Measurements from ENCODE around the gene DYRK1A.

The DYRK1A gene

DNA sequence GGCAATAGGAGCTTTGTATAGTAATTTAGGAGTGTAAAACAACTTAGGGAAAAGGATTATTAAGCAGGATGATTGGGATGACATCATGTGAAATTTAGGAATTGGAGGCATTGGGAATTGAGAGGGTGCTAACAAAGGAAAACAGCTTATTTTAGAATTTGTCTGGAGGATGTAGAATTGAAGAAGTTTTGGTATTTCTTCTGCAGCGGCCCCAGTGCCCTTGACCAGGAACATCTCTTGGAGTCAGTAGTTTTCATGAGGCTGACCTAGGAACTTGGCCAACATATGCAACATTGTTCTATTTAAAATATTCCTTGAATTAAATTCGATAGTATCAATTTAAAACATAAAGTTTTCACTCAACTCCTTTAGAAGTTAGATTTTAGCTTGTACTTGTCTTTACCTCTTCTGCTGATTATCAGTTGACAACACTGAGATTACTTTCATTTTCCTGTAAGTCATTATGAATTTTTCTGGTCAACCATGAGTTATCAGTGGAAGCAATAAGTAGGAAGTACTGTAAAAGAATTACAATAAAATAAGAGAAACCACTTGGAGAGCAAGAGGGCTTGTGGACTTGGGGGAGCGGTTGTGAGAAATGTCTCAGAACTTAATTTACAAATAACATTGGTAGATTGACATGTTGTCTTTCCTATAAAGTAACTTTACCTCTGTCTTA lies 52.8 kb downstream of the DYRK1A start:
- peak in 1 of 4 experiments; percentile 9 for DNase-seq

DNA sequence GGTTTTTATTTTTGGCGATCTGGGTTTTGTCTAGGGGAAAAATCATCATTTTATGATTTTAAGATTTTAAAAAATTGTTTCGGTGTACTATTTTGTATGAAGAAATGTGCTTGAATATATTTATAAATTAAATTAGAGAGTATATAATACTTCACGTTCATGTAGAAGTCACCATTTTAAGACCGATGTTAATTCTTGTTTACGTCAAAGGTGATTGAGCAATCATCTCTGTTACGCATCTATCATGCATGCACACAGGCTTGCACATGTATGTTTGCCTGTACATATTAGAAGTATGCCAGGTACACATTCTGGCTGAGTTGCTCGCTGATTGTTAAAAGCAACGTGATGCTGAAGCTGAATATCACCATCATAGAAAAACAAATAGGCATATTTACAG lies 54.7 kb downstream of the DYRK1A start:
- DNase-seq = no peak

DNA sequence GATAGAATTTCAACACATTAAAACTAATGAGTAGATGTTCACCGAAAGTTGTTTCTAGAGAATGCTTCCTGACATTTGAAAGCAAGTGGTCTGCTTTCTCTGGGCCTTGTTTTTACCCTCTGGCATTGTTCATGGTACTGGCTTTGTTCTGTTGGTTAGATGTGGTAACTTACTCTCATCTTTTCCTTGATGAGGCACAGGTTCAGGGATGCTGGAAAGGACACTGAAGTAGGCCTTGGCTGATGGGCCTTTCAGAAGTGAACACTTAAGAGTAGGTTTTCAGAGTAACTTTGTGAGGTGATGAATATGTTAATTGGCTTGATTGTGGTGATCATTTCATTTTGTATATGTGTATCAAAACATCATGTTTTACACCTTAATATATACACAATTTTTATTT lies 55.8 kb downstream of the DYRK1A start:
- no peak for DNase-seq

DNA sequence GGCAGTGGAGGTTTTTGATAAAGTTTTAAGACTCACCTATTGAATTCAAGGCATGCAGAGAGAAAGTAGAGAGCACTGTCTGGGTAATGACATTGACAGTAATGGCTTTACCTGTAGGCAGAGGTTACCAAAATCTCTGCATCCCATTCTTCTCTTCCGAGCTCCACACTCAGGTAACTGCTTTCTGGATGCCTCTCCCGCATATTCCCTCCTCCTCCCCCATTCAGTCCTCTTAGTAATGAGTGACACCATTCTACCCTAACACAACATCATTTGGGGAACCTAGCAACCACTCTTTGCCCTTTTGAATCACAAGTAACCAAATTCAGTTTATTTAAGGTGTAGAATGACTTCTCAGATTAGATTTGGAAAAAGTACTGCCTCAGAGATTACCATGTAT lies 56.5 kb downstream of the DYRK1A start:
- no peak for DNase-seq

DNA sequence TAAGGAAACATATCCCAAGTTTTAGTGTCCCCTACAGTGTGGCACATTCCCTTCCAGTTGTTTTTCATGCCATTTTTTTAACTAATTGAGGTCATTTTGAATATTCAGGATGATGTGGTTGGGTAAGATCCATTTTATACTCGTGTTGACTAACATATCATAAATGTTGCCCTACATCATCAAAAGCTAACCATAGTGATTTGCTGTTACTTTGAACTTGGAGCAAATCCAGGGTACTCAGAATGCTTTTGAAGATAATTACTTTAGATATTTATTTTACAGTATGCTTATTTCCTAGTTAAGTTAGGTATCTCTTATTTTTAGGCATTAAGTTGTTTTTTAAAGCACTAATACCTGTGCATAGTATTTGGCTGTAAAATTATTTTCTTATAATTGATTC lies 57.8 kb downstream of the DYRK1A start:
- no peak for DNase-seq

DNA sequence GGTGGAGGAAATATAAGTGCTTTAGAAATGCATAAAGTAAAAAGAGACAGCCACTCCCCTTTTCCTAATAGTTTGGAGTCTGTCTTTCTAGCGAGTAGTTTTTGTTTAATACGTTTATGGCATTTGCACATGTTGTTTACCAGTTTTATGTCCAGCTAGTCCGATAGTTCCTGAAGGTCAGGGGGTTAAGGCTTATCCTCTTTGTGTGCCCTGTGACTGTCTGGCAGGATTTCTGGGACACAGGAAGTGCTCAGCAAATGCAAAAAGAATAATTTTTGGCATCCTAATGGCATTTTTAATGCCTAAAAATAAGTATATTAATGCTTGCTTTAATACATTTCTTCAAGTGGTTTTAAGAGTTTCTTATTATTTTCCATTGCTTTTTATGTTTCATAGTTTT lies 58.4 kb downstream of the DYRK1A start:
- no peak for DNase-seq

DNA sequence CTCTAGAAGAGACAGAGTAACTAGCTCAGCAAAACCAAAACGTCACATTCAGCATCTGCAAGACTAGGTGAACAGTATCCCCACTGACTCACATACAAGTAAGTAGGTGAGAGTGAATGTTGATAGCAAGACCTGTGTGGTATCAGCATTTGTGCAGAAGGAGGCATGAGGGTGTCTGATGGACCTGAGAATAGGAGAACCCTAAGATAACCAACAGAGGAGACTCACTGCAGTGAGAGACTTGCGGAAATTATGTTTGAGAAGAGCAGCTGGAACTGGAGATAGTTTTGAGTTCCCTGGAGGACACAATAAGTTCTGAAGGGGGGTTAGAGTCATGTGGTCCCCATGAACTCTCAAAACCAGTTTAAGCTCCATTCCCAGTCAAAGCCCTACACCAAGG lies 59.1 kb downstream of the DYRK1A start:
- DNase-seq = no peak

DNA sequence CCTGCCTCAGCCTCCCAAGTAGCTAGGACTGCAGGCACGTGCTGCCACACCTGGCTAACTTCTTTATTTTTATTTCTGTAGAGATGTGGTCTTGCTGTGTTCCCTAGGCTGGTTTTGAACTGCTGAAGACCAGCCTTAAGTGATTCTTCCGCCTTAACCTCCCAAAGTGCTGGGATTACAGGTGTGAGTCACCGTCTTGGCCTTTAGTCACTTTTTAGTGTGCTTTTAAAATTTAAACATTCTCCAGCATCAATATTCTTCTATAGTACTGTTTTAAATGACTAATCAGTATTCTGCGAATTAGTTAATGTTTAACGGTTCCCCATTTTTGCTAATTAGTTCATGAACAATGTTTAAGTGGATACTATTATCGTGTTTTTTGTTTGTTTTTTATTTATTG lies 60.6 kb downstream of the DYRK1A start:
- no peak for DNase-seq

DNA sequence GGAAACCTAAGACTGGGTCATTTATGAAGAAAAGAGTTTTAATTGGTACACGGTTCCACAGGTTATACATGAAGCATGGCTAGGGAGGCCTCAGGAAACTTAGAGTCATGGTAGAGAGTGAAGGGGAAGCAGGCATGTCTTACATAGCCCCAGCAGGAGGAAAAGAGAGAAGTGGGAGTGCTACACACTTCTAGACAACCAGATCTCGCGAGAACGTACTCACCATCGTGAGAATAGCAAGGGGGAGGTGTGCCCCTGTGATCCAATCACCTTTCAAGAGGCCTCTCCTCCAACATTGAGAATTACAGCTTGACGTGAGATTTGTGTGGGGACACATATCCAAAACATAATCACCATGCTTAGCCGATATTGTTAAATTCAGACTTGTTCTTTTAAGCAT lies 62.8 kb downstream of the DYRK1A start:
- peak in 2 of 4 experiments; percentile 24 to 40 for DNase-seq

DNA sequence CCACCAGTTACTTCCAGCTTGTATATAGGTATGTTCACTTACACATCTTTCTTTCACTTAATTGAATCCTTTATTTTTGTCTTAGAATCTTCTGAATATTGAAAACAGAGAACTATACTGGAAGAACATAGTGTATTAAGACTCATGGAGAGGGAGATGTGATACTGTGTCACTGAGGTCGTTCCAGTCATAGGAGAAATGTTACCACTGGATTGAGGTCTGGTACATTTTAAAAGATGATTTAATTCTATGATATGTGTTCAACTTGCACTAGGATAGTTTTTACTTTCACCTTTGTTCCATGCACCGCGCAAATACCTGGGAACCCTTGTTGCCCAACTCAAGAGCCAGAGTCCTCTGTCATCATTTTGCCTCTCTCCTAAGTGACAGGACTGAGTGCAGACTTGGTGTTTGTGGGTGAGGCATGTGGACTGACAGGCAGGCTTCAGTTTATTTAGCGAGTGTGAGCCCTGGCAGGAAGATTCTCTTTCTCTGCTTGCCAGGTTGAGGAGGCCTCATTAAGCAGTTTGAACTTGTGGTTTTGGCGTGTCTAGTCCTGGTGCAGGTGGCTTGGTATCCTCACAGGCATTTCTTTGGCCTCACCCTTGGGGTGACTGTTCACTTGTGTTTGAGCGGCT lies 63.7 kb downstream of the DYRK1A start:
- DNase-seq = no peak

DNA sequence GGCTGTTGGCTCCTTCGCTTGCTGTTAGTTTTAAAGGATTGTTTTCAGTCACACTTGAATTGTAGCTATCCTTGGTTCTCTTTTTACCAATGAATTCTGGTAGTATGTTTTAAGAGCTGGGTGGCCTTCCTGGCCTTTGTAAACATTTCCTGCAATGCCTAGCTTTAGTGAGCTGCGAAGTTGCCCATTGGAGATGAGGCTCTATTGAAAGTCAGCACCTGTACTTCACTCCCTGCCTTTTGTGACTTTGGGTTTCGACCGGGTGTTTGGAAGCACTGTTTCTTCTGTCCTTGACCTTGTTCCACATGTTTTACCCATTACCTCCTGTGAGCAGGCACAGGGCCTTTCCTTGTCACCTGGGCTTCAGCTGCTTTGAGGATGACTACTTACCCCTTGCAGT lies 64.7 kb downstream of the DYRK1A start:
- no peak for DNase-seq

DNA sequence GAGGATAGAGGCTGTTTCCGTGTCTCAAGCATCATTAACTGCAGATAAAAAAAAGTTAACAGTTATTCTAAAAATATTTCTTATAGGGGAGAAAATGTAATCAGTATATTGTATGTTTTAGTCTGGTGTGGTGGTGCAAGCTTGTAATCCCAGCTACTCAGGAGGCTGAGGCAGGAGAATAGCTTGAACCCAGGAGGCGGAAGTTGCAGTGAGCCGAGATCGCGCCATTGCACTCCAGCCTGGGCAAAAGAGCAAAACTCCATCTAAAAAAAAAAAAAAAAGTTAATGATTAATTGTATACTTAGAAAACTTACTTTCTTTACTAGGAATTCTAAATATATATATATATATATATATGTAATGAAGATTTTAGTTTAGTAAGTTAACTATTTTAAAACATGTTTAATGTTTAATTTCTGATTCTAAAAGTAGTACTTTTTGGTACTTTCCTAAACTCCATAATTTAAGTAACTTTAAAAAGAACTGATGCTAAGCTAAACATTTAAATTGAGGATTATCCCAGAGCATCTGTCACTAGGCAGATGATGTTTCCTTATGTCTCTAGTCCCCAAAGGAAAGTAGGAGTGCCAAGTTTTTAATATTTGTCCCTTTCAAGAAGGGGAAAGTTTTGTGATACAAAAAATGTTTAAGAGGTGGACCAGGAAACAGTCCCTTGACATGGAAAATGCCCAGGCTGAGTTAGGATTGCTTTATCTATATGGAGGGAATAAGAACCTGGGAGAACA lies 66.3 kb downstream of the DYRK1A start:
- no peak for DNase-seq

DNA sequence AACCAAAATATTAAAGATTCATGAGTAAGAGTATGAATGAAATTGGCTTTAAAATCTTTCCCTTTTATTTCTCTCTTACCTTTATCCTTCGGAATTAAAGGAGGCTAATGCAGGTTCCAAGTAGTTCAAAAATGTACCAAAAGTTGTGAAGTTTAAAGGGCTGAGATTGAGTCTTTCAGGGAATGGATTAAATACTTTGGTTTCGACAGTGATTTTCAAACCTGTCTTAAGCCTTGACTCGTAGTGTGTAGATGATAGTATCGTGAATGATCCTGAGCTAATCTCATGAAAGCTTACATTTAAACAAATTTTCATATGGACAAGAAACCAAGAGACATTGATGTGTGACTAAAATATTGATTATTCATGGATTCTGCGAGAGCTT lies 66.9 kb downstream of the DYRK1A start:
- DNase-seq = no peak

DNA sequence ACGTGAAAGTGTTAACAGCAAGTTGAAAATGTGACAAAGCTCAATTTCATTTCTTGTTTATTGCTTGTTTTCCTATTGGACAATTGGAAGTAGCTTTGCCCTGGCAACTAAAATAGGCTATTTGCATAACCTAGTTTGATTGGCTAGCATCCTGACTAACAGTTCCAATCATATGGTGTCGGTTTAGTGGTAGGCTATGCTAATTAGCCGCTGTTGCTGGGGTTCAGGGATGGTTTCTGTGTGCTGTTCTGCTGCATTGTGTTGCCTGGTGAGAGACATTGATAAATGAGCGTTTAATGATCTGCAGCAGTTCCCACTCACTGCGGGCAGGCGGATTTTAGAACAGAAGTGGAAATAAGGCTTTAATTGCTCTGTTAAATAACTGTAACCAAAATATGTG lies 68.5 kb downstream of the DYRK1A start:
- peak; percentile 68 to 87 (median 80) for DNase-seq

DNA sequence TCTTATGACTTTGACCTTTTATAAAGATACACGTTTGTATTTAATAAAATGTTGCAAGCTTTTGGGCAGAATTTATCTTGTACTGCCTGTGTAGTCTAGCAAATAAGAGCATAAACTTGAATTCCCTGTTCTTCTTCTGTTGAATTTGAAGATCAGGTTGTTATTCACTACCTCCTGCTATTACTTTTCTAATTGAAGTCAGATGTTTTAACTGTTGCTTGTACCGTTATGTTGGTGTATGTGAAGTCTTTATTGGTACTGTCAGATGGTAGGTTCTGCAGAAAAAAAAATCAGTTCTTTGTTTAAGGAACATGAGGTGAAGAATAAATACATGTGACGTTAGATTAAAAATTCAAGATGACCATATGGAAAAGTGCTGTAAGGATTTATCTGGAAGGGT lies 69.1 kb downstream of the DYRK1A start:
- no peak for DNase-seq

DNA sequence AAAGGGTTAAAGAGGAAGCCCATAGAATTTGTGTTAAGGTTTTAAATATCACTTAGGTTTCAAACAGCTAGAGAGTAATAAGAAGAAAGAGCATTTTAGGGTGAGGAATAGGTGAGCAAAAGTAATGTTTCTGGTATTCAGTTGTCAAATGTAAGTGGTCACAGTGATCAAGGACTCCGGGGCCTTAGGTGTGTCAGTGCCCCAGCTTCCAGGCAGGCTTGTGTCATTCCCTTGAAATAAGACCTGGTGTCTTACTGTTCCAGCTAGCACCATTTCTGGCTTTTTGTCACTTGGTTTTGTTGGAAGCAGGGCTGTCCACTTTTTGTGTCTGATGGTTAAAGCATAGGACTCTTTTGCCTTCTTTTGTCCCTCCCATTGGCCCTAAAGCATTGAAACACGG lies 69.6 kb downstream of the DYRK1A start:
- no peak for DNase-seq

DNA sequence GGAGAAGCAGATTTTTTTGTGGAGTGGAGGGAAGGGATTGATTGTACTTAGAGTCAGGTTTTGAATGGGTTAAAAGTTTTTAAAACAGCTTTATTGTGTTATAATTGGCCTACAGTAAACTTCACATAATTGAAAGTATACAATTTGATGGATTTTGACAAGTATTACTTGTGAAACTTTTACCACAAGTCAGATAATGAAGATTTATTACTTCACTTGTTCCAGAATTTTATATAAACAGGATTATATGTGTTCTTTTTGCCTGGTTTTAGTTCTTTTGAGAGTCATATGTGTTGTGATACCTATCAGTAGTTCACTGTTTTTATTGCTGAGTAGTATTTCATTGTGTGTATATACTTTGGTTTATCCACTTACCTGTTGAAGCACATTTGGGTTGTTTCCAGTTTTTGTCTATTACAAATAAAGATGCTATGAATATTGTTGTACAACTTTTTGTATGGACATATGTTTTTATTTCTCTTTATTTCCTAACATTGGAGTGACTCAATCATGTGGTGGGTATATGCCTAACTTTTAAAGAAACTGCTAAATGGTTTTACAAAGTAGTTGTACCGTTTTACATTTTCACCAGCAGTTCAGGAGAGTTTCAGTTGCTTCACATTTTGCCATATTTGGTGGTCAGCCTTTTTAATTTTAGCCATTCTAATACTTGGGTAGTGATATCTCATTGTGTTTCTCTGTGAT lies 71.0 kb downstream of the DYRK1A start:
- no peak for DNase-seq

DNA sequence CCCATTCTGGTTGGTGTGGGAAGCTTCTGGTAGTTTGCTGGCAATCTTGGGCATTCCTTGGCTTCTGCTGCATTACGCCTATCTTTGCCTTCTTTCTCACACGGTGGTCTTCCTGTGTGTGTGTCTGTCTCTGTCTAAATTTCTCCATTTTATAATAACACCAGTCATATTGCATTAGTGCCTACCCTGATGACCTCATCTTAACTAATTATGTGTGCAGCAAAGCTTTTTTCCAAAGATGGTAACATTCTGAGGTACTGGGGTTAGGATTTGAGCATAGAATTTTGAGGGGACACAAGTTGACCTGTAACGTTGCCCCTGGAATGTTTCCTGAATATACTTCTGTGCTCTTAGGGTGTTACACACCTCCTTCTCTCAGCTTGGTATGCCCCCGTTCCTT lies 77.1 kb downstream of the DYRK1A start:
- DNase-seq = no peak

DNA sequence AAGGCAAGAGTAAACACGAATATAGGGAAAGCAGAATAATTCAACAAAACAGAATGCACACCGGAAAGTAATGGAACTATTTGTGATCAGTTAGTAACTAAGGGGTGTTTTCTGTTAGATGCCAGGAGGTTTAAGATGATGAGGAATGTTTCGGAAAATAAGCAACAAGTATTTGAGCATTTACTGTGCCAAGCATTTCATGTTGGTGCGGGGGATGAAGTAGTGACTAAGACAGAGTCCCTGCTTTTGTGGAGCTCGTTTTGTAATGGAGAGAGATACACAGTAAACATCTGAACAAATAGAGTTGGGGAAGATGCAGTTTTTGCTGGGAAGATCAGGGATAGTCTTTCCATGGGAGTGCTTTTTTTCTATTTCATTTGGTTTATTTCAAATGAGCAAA lies 78.7 kb downstream of the DYRK1A start:
- DNase-seq = no peak

DNA sequence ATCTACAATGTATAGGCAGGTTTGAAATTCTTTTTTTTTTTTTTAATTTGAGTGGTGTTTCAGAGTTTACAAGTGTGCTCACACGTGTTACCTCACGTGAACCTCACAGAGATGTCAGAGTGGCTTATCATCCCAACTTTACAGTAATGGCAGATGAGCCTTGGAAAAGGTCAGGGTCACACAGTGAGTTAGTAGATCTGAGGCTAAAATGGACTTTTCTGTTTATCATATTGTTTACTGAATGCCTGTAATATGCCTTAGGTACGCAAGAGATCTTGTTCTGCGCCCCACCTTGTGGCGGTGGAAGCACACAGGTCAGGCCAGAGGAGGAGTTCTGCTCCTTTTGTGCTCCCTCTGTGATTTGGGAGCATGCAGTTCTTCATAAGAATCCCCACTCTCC lies 80.0 kb downstream of the DYRK1A start:
- DNase-seq = no peak

DNA sequence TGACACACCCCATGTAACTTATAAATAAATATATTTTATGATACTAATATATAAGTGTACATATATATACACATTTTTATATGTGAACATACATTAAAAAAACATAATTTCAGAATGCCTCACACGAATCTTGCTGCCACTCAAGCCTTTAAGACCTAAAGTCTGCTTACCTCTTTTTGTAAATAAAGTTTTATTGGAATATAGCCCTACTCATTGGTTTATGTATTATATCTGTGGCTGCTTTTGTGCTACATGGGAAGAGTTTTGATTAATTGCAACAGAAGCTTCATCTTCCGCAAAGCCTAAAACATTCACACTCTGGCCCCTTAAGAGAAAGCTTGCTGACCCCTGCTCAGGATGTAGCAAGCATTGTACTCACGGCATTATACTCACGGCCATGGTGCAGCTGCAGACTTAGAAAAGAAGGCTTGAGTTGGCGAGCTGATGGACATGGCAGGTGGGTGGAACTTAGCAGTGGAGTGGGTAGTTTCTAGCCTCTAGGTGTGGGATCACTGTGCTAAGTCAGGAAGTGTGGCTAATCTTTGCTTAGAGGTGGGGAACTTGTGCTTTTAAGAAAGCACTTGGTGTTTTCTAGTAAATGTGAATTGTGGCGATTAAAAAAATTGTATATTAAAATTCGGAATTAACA lies 80.8 kb downstream of the DYRK1A start:
- DNase-seq = peak in 1 of 4 experiments; percentile 12

DNA sequence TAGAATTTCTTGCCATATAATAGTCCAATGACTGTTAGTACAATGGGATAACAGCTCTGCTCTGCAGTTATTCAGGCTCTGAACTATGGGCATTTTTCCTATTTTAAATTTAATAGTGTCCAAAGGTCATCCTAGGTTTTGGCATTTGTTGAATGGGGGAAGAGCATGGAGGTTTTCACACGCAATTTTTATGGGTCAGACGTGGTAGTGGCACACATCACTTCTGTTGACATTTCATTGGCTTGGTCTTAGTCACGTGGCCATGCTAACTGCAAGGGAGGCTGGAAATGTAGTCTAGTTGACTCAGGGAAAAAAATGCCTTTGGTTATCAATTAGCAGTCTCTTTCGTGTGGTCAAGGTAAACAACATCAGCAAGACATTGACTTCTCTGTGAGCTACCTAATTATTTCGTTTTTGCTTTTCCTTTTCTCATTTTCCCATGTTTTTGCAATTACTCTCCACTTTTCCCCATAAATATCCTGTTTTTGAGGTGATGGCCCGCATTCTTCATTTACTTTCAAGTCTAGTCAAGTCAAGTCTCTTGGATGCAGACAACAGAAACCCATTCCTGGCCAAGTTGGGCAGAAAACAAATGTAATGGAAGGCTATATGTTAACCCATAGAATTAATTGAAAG lies 82.8 kb downstream of the DYRK1A start:
- DNase-seq = no peak
